ENCODE results near the gene WIZ. TPM values are rescaled to one million over a fixed set of nuclear protein-coding genes. Genes with fewer than 3 reads are reported as not detected.

WIZ gene
- total and polyA plus RNA-seq, 10 of the 15 experiments (the other 5 are each of a cell fraction or from before 2014, with no cell fraction given), result 0.10 to 26.7 (median 2.7) TPM

DNA sequence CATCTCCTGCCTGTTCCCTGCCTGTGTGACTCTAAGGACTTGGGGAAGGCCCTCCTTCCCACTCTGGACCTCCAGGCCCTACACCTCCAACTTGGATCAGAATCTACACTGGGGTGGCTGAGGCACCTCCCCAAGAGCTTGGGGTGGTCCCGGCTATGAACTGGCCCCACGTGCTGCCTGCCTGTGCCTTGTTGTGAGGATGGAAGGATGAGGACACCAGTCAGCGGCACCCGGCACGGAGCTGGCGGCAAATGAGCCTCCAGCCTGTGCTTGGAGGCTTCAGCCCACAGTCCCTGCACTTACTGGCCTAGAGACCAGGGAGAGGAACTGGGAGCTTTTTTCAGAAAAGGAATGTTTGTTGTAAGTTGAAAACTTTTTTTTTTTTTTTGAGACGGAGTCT is 78.6 kb downstream of the WIZ start:
- CTCF ChIA-PET, result interaction anchor here (1.1 to 1.7 kb wide), 2 partner anchors 24 to 83 kb away, joined by 3 read pairs; no protein-coding TSS in a partner anchor
- SMC1A ChIA-PET (ENCODE audit: uncharacterized antibody, unreplicated experiment), result no interaction called here

More for the DNA sequence above, 78.6 kb downstream of the WIZ start:
- H3K4me3 ChIP-seq, result no peak overlapping the region
- in situ Hi-C loops (cut with MboI) (no loop called here), intact Hi-C loops (cut with micrococcal nuclease; ENCODE audit: unreplicated experiment) (no loop called here)
- ChIA-PET RAD21 (ENCODE audit: unreplicated experiment) (interaction anchor here (0.9 kb wide), 1 partner anchor 13 kb away, joined by 3 read pairs; no protein-coding TSS in a partner anchor), POLR2A (no interaction called here)
- H3K4me2 ChIP-seq (ENCODE audit: control insufficient read depth, insufficient read depth), result no peak overlapping the region
- 100% methylated on average over 7 of the region's 7 CpGs for WGBS (ENCODE audit: insufficient coverage, insufficient replicate concordance, low lambda C conversion rate, missing lambda C conversion rate)
- 0 out of 2 replicates have a peak, but pooled peaks cover 2% of the 10 kb centered on the region for H3K4me1 ChIP-seq (ENCODE audit: control insufficient read depth, insufficient read depth, low read length)
- H3K9ac ChIP-seq (ENCODE audit: control insufficient read depth, insufficient read depth, low read length), result no peak overlapping the region
- H4K20me1 ChIP-seq (ENCODE audit: control insufficient read depth, insufficient read depth), result 0 out of 2 replicates have a peak, but pooled peaks cover 5% of the 10 kb centered on the region
- no peak for ATAC-seq
- TF ChIP-seq ZNF274 (IDR thresholded peaks at IDR 0.05; ENCODE audit: insufficient read depth, insufficient read length) (no peak), POLR2A (IDR thresholded peaks at IDR 0.05; ENCODE audit: low read depth, low read length) (0 out of 2 replicates have a peak, but pooled peaks have one; percentile 17)
- no peak for DNase-seq (ENCODE audit: low read depth, low spot score)
- no TSS peak for BruUV-seq (replicated peaks)
- no peaks in the 10 kb centered on the region for H3K9me3 ChIP-seq (replicated peaks; ENCODE audit: control insufficient read depth, insufficient read depth, low read length)
- H3K27ac ChIP-seq (ENCODE audit: control insufficient read depth, insufficient read depth), result no peak overlapping the region
- no peak for FAIRE-seq
- H3K36me3 ChIP-seq (ENCODE audit: control insufficient read depth in 2 of 2, insufficient read depth in 2 of 2, low read length in 1 of 2), result peaks cover 14 to 52% of the 10 kb centered on the region in 2 experiments; a peak in 3 of 4 replicates
- no peak overlapping the region for H2AFZ ChIP-seq (ENCODE audit: control insufficient read depth, low read depth, low read length)
- no peaks in the 10 kb centered on the region for H3K27me3 ChIP-seq (replicated peaks in 1 of 2; ENCODE audit: control insufficient read depth in 2 of 2, insufficient read depth in 2 of 2, low read length in 1 of 2)
- H3K79me2 ChIP-seq (ENCODE audit: control insufficient read depth, insufficient read depth, low read length), result peaks cover 26% of the 10 kb centered on the region

MicroRNAs within 50 kb of the gene (microRNA counts, 767-probe panel; counts per million panel counts)
- 55.3 counts per million for microRNA hsa-miR-1470

Small RNA genes within 50 kb of the gene (microRNA-seq; reads per million reads assigned to microRNA genes)
- not detected for gene MIR1470

Small RNA genes within 50 kb of the gene (small RNA-seq; reads per million reads assigned to genes)
- gene MIR1470, result not detected

Other genes with a start within 250 kb of the WIZ start
Only the 7 nearest of the 11 such genes appear.
- 9.3 and 11.4 TPM in 2 replicates for gene BRD4, start 117.4 kb downstream of the WIZ start, total RNA-seq (2014; rRNA removed)
- gene BRD4, start 117.4 kb downstream of the WIZ start, total RNA-seq (2014; rRNA removed; fragmentation: Illumina TruSeq; extraction: Trizol), result 8.2 and 9.3 TPM in 2 replicates
- 84.4 and 88.8 TPM in 2 replicates for gene BRD4, start 117.4 kb downstream of the WIZ start, total RNA-seq (2021)
- 3.9 and 6.0 TPM in 2 replicates for gene BRD4, start 117.4 kb downstream of the WIZ start, polyA plus RNA-seq (2011; rRNA removed)
- 12.1 and 22.9 TPM in 2 replicates for gene BRD4, start 117.4 kb downstream of the WIZ start, polyA plus RNA-seq (2014; fragmentation: Illumina TruSeq; extraction: Trizol)
- 1 to 10 TPM; 5.3 to 8.6 TPM for gene BRD4, start 117.4 kb downstream of the WIZ start, polyA plus RNA-seq (2014; fragmentation: Nextera tagmentation; extraction: Ambion mirVana)
- gene BRD4, start 117.4 kb downstream of the WIZ start, polyA plus RNA-seq (2014; rRNA removed), result 18.3 and 26.8 TPM in 2 replicates
- gene BRD4, start 117.4 kb downstream of the WIZ start, polyA plus RNA-seq (2016; fragmentation: Nextera tagmentation; extraction: Ambion mirVana), result 10 to 100 TPM; 12.2 to 13.1 TPM
- gene AKAP8, start 70.2 kb downstream of the WIZ start, total RNA-seq (2014; rRNA removed), result 23.7 and 24.5 TPM in 2 replicates
- gene AKAP8, start 70.2 kb downstream of the WIZ start, total RNA-seq (2014; rRNA removed; fragmentation: Illumina TruSeq; extraction: Trizol), result 13.2 and 13.7 TPM in 2 replicates
- 51.1 and 57.7 TPM in 2 replicates for gene AKAP8, start 70.2 kb downstream of the WIZ start, total RNA-seq (2021)
- 14.0 and 17.6 TPM in 2 replicates for gene AKAP8, start 70.2 kb downstream of the WIZ start, polyA plus RNA-seq (2011; rRNA removed)
- gene AKAP8, start 70.2 kb downstream of the WIZ start, polyA plus RNA-seq (2014; fragmentation: Illumina TruSeq; extraction: Trizol), result 13.5 and 14.2 TPM in 2 replicates
- gene AKAP8, start 70.2 kb downstream of the WIZ start, polyA plus RNA-seq (2014; fragmentation: Nextera tagmentation; extraction: Ambion mirVana), result 1 to 10 TPM; 5.3 to 5.5 TPM
- 25.7 and 34.8 TPM in 2 replicates for gene AKAP8, start 70.2 kb downstream of the WIZ start, polyA plus RNA-seq (2014; rRNA removed)
- gene AKAP8, start 70.2 kb downstream of the WIZ start, polyA plus RNA-seq (2016; fragmentation: Nextera tagmentation; extraction: Ambion mirVana), result 10 to 100 TPM; 26.3 to 27.8 TPM
- gene AKAP8L, start 31.0 kb downstream of the WIZ start, total RNA-seq (2014; rRNA removed), result 59.8 and 64.3 TPM in 2 replicates
- gene AKAP8L, start 31.0 kb downstream of the WIZ start, total RNA-seq (2014; rRNA removed; fragmentation: Illumina TruSeq; extraction: Trizol), result 36.7 and 39.4 TPM in 2 replicates
- gene AKAP8L, start 31.0 kb downstream of the WIZ start, total RNA-seq (2021), result 60.3 and 60.5 TPM in 2 replicates
- 29.6 and 42.3 TPM in 2 replicates for gene AKAP8L, start 31.0 kb downstream of the WIZ start, polyA plus RNA-seq (2011; rRNA removed)
- gene AKAP8L, start 31.0 kb downstream of the WIZ start, polyA plus RNA-seq (2014; fragmentation: Illumina TruSeq; extraction: Trizol), result 35.1 and 47.3 TPM in 2 replicates
- 1 to 10 TPM in 1 of 2 experiments, under 1 TPM in 1; 0.66 to 3.8 TPM for gene AKAP8L, start 31.0 kb downstream of the WIZ start, polyA plus RNA-seq (2014; fragmentation: Nextera tagmentation; extraction: Ambion mirVana)
- gene AKAP8L, start 31.0 kb downstream of the WIZ start, polyA plus RNA-seq (2014; rRNA removed), result 63.6 and 67.0 TPM in 2 replicates
- gene AKAP8L, start 31.0 kb downstream of the WIZ start, polyA plus RNA-seq (2016; fragmentation: Nextera tagmentation; extraction: Ambion mirVana), result 10 to 100 TPM; 25.8 to 40.6 TPM
- gene RASAL3, start 14.6 kb upstream of the WIZ start, total RNA-seq (2014; rRNA removed), result 35.0 and 48.9 TPM in 2 replicates
- gene RASAL3, start 14.6 kb upstream of the WIZ start, total RNA-seq (2014; rRNA removed; fragmentation: Illumina TruSeq; extraction: Trizol), result 17.7 and 19.8 TPM in 2 replicates
- gene RASAL3, start 14.6 kb upstream of the WIZ start, total RNA-seq (2021), result 78.5 and 81.3 TPM in 2 replicates
- gene RASAL3, start 14.6 kb upstream of the WIZ start, polyA plus RNA-seq (2011; rRNA removed), result 14.8 and 25.3 TPM in 2 replicates
- gene RASAL3, start 14.6 kb upstream of the WIZ start, polyA plus RNA-seq (2014; fragmentation: Illumina TruSeq; extraction: Trizol), result 6.6 and 21.1 TPM in 2 replicates
- 1 to 10 TPM; 1.7 to 9.4 TPM for gene RASAL3, start 14.6 kb upstream of the WIZ start, polyA plus RNA-seq (2014; fragmentation: Nextera tagmentation; extraction: Ambion mirVana)
- gene RASAL3, start 14.6 kb upstream of the WIZ start, polyA plus RNA-seq (2014; rRNA removed), result 46.9 and 58.2 TPM in 2 replicates
- gene RASAL3, start 14.6 kb upstream of the WIZ start, polyA plus RNA-seq (2016; fragmentation: Nextera tagmentation; extraction: Ambion mirVana), result 10 to 100 TPM in 1 of 2 experiments, 1 to 10 TPM in 1; 6.7 to 42.3 TPM
- 0.40 and 0.44 TPM in 2 replicates for gene PGLYRP2, start 29.5 kb upstream of the WIZ start, total RNA-seq (2014; rRNA removed)
- gene PGLYRP2, start 29.5 kb upstream of the WIZ start, total RNA-seq (2014; rRNA removed; fragmentation: Illumina TruSeq; extraction: Trizol), result not detected in 2 replicates
- 0.26 and 0.37 TPM in 2 replicates for gene PGLYRP2, start 29.5 kb upstream of the WIZ start, total RNA-seq (2021)
- 0.09 and 0.48 TPM in 2 replicates for gene PGLYRP2, start 29.5 kb upstream of the WIZ start, polyA plus RNA-seq (2011; rRNA removed)
- gene PGLYRP2, start 29.5 kb upstream of the WIZ start, polyA plus RNA-seq (2014; fragmentation: Illumina TruSeq; extraction: Trizol), result not detected in 2 replicates
- gene PGLYRP2, start 29.5 kb upstream of the WIZ start, polyA plus RNA-seq (2014; fragmentation: Nextera tagmentation; extraction: Ambion mirVana), result not detected
- 0.15 and 0.60 TPM in 2 replicates for gene PGLYRP2, start 29.5 kb upstream of the WIZ start, polyA plus RNA-seq (2014; rRNA removed)
- under 1 TPM in 1 of 2 experiments, not detected in 1; 0.16 TPM for gene PGLYRP2, start 29.5 kb upstream of the WIZ start, polyA plus RNA-seq (2016; fragmentation: Nextera tagmentation; extraction: Ambion mirVana)
- gene CYP4F22, start 58.6 kb upstream of the WIZ start, total RNA-seq (2014; rRNA removed), result not detected in 2 replicates
- not detected in 2 replicates for gene CYP4F22, start 58.6 kb upstream of the WIZ start, total RNA-seq (2014; rRNA removed; fragmentation: Illumina TruSeq; extraction: Trizol)
- gene CYP4F22, start 58.6 kb upstream of the WIZ start, total RNA-seq (2021), result not detected in 2 replicates
- not detected in 2 replicates for gene CYP4F22, start 58.6 kb upstream of the WIZ start, polyA plus RNA-seq (2011; rRNA removed)
- gene CYP4F22, start 58.6 kb upstream of the WIZ start, polyA plus RNA-seq (2014; fragmentation: Illumina TruSeq; extraction: Trizol), result not detected in 2 replicates
- not detected for gene CYP4F22, start 58.6 kb upstream of the WIZ start, polyA plus RNA-seq (2014; fragmentation: Nextera tagmentation; extraction: Ambion mirVana)
- gene CYP4F22, start 58.6 kb upstream of the WIZ start, polyA plus RNA-seq (2014; rRNA removed), result 0.03 TPM in 1 of 2 replicates, not detected in the other
- not detected for gene CYP4F22, start 58.6 kb upstream of the WIZ start, polyA plus RNA-seq (2016; fragmentation: Nextera tagmentation; extraction: Ambion mirVana)
- not detected in 2 replicates for gene CYP4F8, start 165.3 kb upstream of the WIZ start, total RNA-seq (2014; rRNA removed)
- not detected in 2 replicates for gene CYP4F8, start 165.3 kb upstream of the WIZ start, total RNA-seq (2014; rRNA removed; fragmentation: Illumina TruSeq; extraction: Trizol)
- not detected in 2 replicates for gene CYP4F8, start 165.3 kb upstream of the WIZ start, total RNA-seq (2021)
- gene CYP4F8, start 165.3 kb upstream of the WIZ start, polyA plus RNA-seq (2011; rRNA removed), result not detected in 2 replicates
- not detected in 2 replicates for gene CYP4F8, start 165.3 kb upstream of the WIZ start, polyA plus RNA-seq (2014; fragmentation: Illumina TruSeq; extraction: Trizol)
- gene CYP4F8, start 165.3 kb upstream of the WIZ start, polyA plus RNA-seq (2014; fragmentation: Nextera tagmentation; extraction: Ambion mirVana), result not detected
- gene CYP4F8, start 165.3 kb upstream of the WIZ start, polyA plus RNA-seq (2014; rRNA removed), result not detected in 2 replicates
- not detected for gene CYP4F8, start 165.3 kb upstream of the WIZ start, polyA plus RNA-seq (2016; fragmentation: Nextera tagmentation; extraction: Ambion mirVana)